Adrenal gland (tissue), 12 donors: Measurements from ENCODE around the gene FBXO21. TPM values are rescaled to one million over a fixed set of nuclear protein-coding genes. Genes with fewer than 3 reads are reported as not detected.

Experiments
- DNase-seq, 7 donors: peaks; one replicate each; pipeline ENCODE4 v3.0.0-alpha.2; 2019 to 2020
- H3K27ac ChIP-seq, 5 donors: fragments of 200-600 bp; sonication (generic) in 4 of 5; 1 replicate in 3 of 5; 2 replicates in 2 of 5; pipeline versions ENCODE4 v1.5.1 to v1.8.0; 2016 to 2020; ENCODE audit warnings: mild to moderate bottlenecking in 1 of 5
- H3K27me3 ChIP-seq: fragments of 200-600 bp; 2 replicates; pipeline ENCODE4 v1.8.0; 2021
- H3K36me3 ChIP-seq, 2 donors: fragments of 200-600 bp; replicated peaks in 1 of 2; 1 replicate in 1 of 2; 2 replicates in 1 of 2; pipeline versions ENCODE4 v1.5.1 to v1.8.0; 2018 to 2022
- H3K4me1 ChIP-seq, 2 donors: fragments of 200-600 bp; replicated peaks in 1 of 2; 1 replicate in 1 of 2; 2 replicates in 1 of 2; pipeline versions ENCODE4 v1.5.1 to v1.8.0; 2018 to 2021
- H3K4me3 ChIP-seq, 4 donors: fragments of 200-600 bp; sonication (generic) in 3 of 4; one replicate each; pipeline ENCODE4 v1.5.1; 2016 to 2018
- H3K9me3 ChIP-seq, 3 donors: fragments of 200-600 bp; sonication (generic) in 1 of 3; replicated peaks in 1 of 3; 1 replicate in 2 of 3; 2 replicates in 1 of 3; pipeline versions ENCODE4 v1.5.1 to v1.8.0; 2016 to 2021
- CTCF ChIP-seq, 6 experiments: fragments of 450-650 bp in 4 of 6; fragments of 200-600 bp in 2 of 6; sonication (generic) in 1 of 6; IDR thresholded peaks; 1 replicate in 5 of 6; 2 replicates in 1 of 6; pipeline versions ENCODE4 v1.5.1 to v1.8.0; 2016 to 2021; ENCODE audit warnings: antibody characterized with exemption in 6 of 6, mild to moderate bottlenecking in 2 of 6, moderate library complexity in 1 of 6
- POLR2A ChIP-seq, 2 donors: fragments of 450-650 bp; IDR thresholded peaks; one replicate each; pipeline ENCODE4 v1.6.1; 2017; ENCODE audit warnings: antibody characterized with exemption in 2 of 2, mild to moderate bottlenecking in 2 of 2, moderate library complexity in 1 of 2
- WGBS, 4 donors: extraction: QIAGEN DNeasy Blood & Tissue Kit in 2 of 4; methylation state at CpG; one replicate each; pipeline versions ENCODE4 v1.1.5 to v1.1.7; 2013 to 2017; 5-methylcytosine and 5-hydroxymethylcytosine counted together
- intact Hi-C, 2 donors: fragments of 100-400 bp; cut with DNase I; formaldehyde crosslinking; loops; one replicate each; pipeline versions ENCODE4 v1.14.1 to v1.15.0; 2022 to 2023
- polyA plus RNA-seq, 3 donors: library from polyadenylated mRNA; stranded (reverse); fragments of 200-250 nt in 2 of 3; fragments of 350-450 nt in 1 of 3; fragmentation: Illumina TruSeq in 1 of 3; extraction: RNeasy Lipid Tissue Mini Kit (QIAGEN cat#74804) in 1 of 3; gene quantifications; one replicate each; pipeline ENCODE4 v1.2.3, GENCODE V29; 2013 to 2014
- total RNA-seq, 9 donors: library from RNA; depleted of rRNA in 4 of 9; stranded (reverse); fragments of >200 nt in 4 of 9; fragments of 120-200 nt in 1 of 9; fragmentation: NEBNext Ultra II Directional in 1 of 9; extraction: Animal tissue kit (Norgen Biotek cat#: 25700) in 1 of 9; gene quantifications; one replicate each; pipeline versions ENCODE4 v1.1.0 to v1.2.4, GENCODE V29; 2013 to 2023
- donor health status: healthy with polysubstance abuse.
- donor health status: Bipolar disorder and iron deficiency.
- donor health status: DM: yes; HTN: yes; CAD: no.
- donor health status: DM: no; HTN: no; CAD: no.
- donor health status: DM: no; HTN: no; CAD: no.
- donor health status: DM: yes; HTN: yes; CAD: no.

The FBXO21 gene
- total and polyA plus RNA-seq, 12 donors, result 22.8 to 309 (median 103) TPM

GRCh38 chr12:117127933-117128823 lies 62.1 kb downstream of the FBXO21 start:
- no peaks in the 10 kb centered on the region for H3K36me3 ChIP-seq
- DNase-seq, result no peak
- H3K27me3 ChIP-seq, result no peaks in the 10 kb centered on the region
- H3K4me1 ChIP-seq, result peaks cover 0 to 7% of the 10 kb centered on the region in 2 donors
- 79 to 88% (median 85%) methylated on average over 6 of the region's 6 CpGs for WGBS, 4 donors
- TF ChIP-seq CTCF (IDR thresholded peaks at IDR 0.05) (peak in 1 of 6 experiments; percentile 19), POLR2A (IDR thresholded peaks at IDR 0.05) (peak in 1 of 2 donors; percentile 9)
- no peaks in the 10 kb centered on the region for H3K9me3 ChIP-seq
- no peak overlapping the region for H3K4me3 ChIP-seq
- intact Hi-C loops, result no loop called here
- H3K27ac ChIP-seq, result no peak overlapping the region

GRCh38 chr12:117126335-117126734 lies 63.9 kb downstream of the FBXO21 start:
- WGBS, 4 donors, result 68 to 87% (median 76%) methylated on average over 4 of the region's 4 CpGs
- no peak overlapping the region for H3K27ac ChIP-seq
- no peaks in the 10 kb centered on the region for H3K36me3 ChIP-seq
- H3K9me3 ChIP-seq, result no peaks in the 10 kb centered on the region
- TF ChIP-seq CTCF (IDR thresholded peaks at IDR 0.05) (no peak), POLR2A (IDR thresholded peaks at IDR 0.05) (no peak)
- no peak overlapping the region for H3K4me3 ChIP-seq
- DNase-seq, result no peak
- H3K4me1 ChIP-seq, result peaks cover 5 to 15% of the 10 kb centered on the region in 2 donors
- intact Hi-C loops, result no loop called here
- no peaks in the 10 kb centered on the region for H3K27me3 ChIP-seq

GRCh38 chr12:117125767-117126166 lies 64.5 kb downstream of the FBXO21 start:
- Histone ChIP-seq H3K36me3 (no peaks in the 10 kb centered on the region), H3K4me1 (peaks cover 7 to 17% of the 10 kb centered on the region in 2 donors), H3K27ac (peak overlapping the region in 2 of 5 donors; percentile 56 to 82), H3K9me3 (no peaks in the 10 kb centered on the region), H3K27me3 (no peaks in the 10 kb centered on the region), H3K4me3 (no peak overlapping the region)
- 64 to 82% (median 73%) methylated on average over 7 of the region's 7 CpGs for WGBS, 4 donors
- no peak for TF ChIP-seq CTCF (IDR thresholded peaks at IDR 0.05)
- TF ChIP-seq POLR2A (IDR thresholded peaks at IDR 0.05), result no peak
- no peak for DNase-seq
- intact Hi-C loops, result no loop called here

- TF ChIP-seq POLR2A (IDR thresholded peaks at IDR 0.05), result no peak
- TF ChIP-seq CTCF (IDR thresholded peaks at IDR 0.05), result no peak
- Histone ChIP-seq H3K4me3 (no peak overlapping the region), H3K4me1 (peaks cover 7 to 17% of the 10 kb centered on the region in 2 donors), H3K27me3 (no peaks in the 10 kb centered on the region), H3K9me3 (no peaks in the 10 kb centered on the region), H3K27ac (peak overlapping the region in 3 of 5 donors; percentile 4 to 82 (median 56)), H3K36me3 (no peaks in the 10 kb centered on the region)
- WGBS, 4 donors, result 39 to 56% (median 44%) methylated on average over 6 of the region's 6 CpGs
- intact Hi-C loops, result no loop called here
- peak in 4 of 7 donors; percentile 44 to 60 (median 45) for DNase-seq
Observed at GRCh38 chr12:117125272-117125613, 65.0 kb downstream of the FBXO21 start.
